Vagina (tissue), 2 donors: Measurements from ENCODE around the gene TMED10. TPM values are rescaled to one million over a fixed set of nuclear protein-coding genes. Genes with fewer than 3 reads are reported as not detected.

Experiments
- DNase-seq, 2 donors: peaks; one replicate each; pipeline ENCODE4 v3.0.0-alpha.2; 2017; ENCODE audit errors: extremely low spot score in 2 of 2
- H3K27ac ChIP-seq: fragments of 200-600 bp; sonication (generic); one replicate; pipeline ENCODE4 v1.5.1; 2019
- H3K27me3 ChIP-seq: fragments of 200-600 bp; sonication (generic); one replicate; pipeline ENCODE4 v1.5.1; 2019
- H3K36me3 ChIP-seq, 2 donors: fragments of 200-600 bp; sonication (generic); one replicate each; pipeline ENCODE4 v1.5.1; 2017 to 2019
- H3K4me1 ChIP-seq: fragments of 200-600 bp; sonication (generic); one replicate; pipeline ENCODE4 v1.5.1; 2019
- H3K4me3 ChIP-seq, 2 donors: fragments of 200-600 bp; sonication (generic); 1 replicate in 1 of 2; 2 replicates in 1 of 2; pipeline ENCODE4 v1.5.1; 2016 to 2019
- H3K9me3 ChIP-seq: fragments of 200-600 bp; sonication (generic); one replicate; pipeline ENCODE4 v1.5.1; 2019
- CTCF ChIP-seq, 3 experiments: fragments of 450-650 bp in 2 of 3; fragments of 200-600 bp in 1 of 3; sonication (generic) in 1 of 3; IDR thresholded peaks; one replicate each; pipeline ENCODE4 v1.5.1; 2017 to 2019; ENCODE audit warnings: antibody characterized with exemption in 3 of 3, mild to moderate bottlenecking in 2 of 3, moderate library complexity in 2 of 3
- POLR2A ChIP-seq, 2 donors: fragments of 450-650 bp; IDR thresholded peaks; one replicate each; pipeline ENCODE4 v1.6.1; 2017; ENCODE audit warnings: antibody characterized with exemption in 2 of 2, mild to moderate bottlenecking in 2 of 2, moderate library complexity in 2 of 2
- POLR2AphosphoS5 ChIP-seq, 2 donors: sonication (generic); formaldehyde crosslinking; IDR thresholded peaks; one replicate each; pipeline ENCODE4 v1.9.0; 2017; ENCODE audit warnings: antibody characterized with exemption in 2 of 2, mild to moderate bottlenecking in 2 of 2, low read depth in 1 of 2; ENCODE audit not compliant: insufficient read depth in 1 of 2
- intact Hi-C: fragments of 100-400 bp; cut with DNase I; formaldehyde crosslinking; loops from one replicate; pipeline ENCODE4 v1.15.1; 2023
- total RNA-seq: library from RNA; depleted of rRNA; stranded (reverse); fragments of >200 nt; gene quantifications from one replicate; pipeline ENCODE4 v1.2.3, GENCODE V29; 2016

The TMED10 gene
- total RNA-seq, 1 donor from 2014 or later, result 249 TPM

DNA sequence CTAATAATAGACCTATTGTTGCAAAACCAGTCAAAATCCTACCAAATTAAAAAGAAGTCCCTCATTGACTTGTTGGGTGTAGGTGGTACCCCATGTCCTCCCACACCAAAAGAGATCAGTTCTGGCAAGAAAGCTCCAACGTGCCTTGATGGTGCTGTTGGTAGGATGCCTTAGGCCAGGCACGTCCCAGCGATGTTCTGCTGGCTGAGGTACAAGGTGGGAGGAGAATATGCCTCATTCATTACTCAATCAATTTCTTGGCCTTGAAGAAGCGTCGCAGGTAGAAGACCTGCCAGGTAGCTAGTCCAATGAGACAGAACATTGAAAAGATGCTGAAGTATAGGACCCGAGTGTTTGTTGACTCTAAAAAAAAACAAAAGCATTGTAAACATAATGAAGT, 41.8 kb downstream of the TMED10 start:
- Histone ChIP-seq H3K4me1 (peaks cover 17% of the 10 kb centered on the region), H3K27me3 (no peaks in the 10 kb centered on the region), H3K36me3 (peaks cover 6 to 18% of the 10 kb centered on the region in 2 donors), H3K4me3 (no peak overlapping the region), H3K9me3 (no peaks in the 10 kb centered on the region), H3K27ac (no peak overlapping the region)
- TF ChIP-seq CTCF (IDR thresholded peaks at IDR 0.05) (no peak), POLR2A (IDR thresholded peaks at IDR 0.05) (no peak), POLR2AphosphoS5 (IDR thresholded peaks at IDR 0.05; ENCODE audit: insufficient read depth in 1 of 2, low read depth in 1 of 2) (no peak)
- no peak for DNase-seq
- intact Hi-C loops, result loop anchor here (10.0 kb wide), 1 partner anchor 350 kb away; no protein-coding TSS in a partner anchor

- TF ChIP-seq POLR2AphosphoS5 (IDR thresholded peaks at IDR 0.05; ENCODE audit: insufficient read depth in 1 of 2, low read depth in 1 of 2) (no peak), POLR2A (IDR thresholded peaks at IDR 0.05) (no peak), CTCF (IDR thresholded peaks at IDR 0.05) (no peak)
- Histone ChIP-seq H3K4me3 (no peak overlapping the region), H3K27ac (no peak overlapping the region), H3K27me3 (no peaks in the 10 kb centered on the region), H3K9me3 (no peaks in the 10 kb centered on the region), H3K36me3 (peaks cover 6 to 18% of the 10 kb centered on the region in 2 donors), H3K4me1 (peaks cover 12% of the 10 kb centered on the region)
- DNase-seq, result no peak
- intact Hi-C loops, result loop anchor here (2.0 to 10.0 kb wide), 2 partner anchors 167 to 351 kb away; no protein-coding TSS in a partner anchor
These were observed 42.8 kb downstream of the TMED10 start for GRCh38 chr14:75133597-75133996.

GRCh38 chr14:75132382-75133086, 43.9 kb downstream of the TMED10 start:
- H3K36me3 ChIP-seq, result peaks cover 6 to 18% of the 10 kb centered on the region in 2 donors
- TF ChIP-seq POLR2A (IDR thresholded peaks at IDR 0.05), result no peak
- peak; percentile 81 to 91 (median 87) for TF ChIP-seq CTCF (IDR thresholded peaks at IDR 0.05)
- peak in 1 of 2 donors; percentile 64 for TF ChIP-seq POLR2AphosphoS5 (IDR thresholded peaks at IDR 0.05; ENCODE audit: insufficient read depth in 1 of 2, low read depth in 1 of 2)
- peak overlapping the region; percentile 42 for H3K27ac ChIP-seq
- H3K27me3 ChIP-seq, result no peaks in the 10 kb centered on the region
- intact Hi-C loops, result loop anchor here (2.0 to 10.0 kb wide), 2 partner anchors 168 to 352 kb away; no protein-coding TSS in a partner anchor
- H3K9me3 ChIP-seq, result no peaks in the 10 kb centered on the region
- H3K4me3 ChIP-seq, result no peak overlapping the region
- H3K4me1 ChIP-seq, result peaks cover 13% of the 10 kb centered on the region
- no peak for DNase-seq

DNA sequence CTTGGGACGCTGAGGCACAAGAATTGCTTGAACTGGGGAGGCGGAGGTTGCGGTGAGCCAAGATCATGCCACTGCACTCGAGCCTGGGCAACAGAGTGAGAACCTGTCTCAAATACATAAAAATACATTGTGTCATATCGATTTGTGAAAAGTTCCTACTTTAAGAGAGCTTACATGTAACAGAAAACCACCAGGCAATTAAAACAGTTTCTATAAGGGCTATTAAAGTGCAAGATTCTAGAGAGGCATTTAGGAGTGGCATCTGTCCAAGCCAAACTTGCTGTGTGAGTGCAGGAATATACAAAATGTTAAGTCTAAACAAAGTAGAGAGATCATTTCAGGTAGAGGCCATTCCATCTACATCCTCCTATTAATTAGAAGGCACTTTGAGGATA, 47.8 kb downstream of the TMED10 start:
- no peaks in the 10 kb centered on the region for H3K9me3 ChIP-seq
- H3K36me3 ChIP-seq, result peaks cover 4% of the 10 kb centered on the region in 2 donors
- no peaks in the 10 kb centered on the region for H3K27me3 ChIP-seq
- DNase-seq, result no peak
- intact Hi-C loops, result no loop called here
- no peak overlapping the region for H3K27ac ChIP-seq
- H3K4me3 ChIP-seq, result no peak overlapping the region
- peaks cover 46% of the 10 kb centered on the region for H3K4me1 ChIP-seq
- TF ChIP-seq POLR2A (IDR thresholded peaks at IDR 0.05) (no peak), CTCF (IDR thresholded peaks at IDR 0.05) (no peak), POLR2AphosphoS5 (IDR thresholded peaks at IDR 0.05; ENCODE audit: insufficient read depth in 1 of 2, low read depth in 1 of 2) (no peak)
